Measurements from ENCODE around the gene KIF3A.

GRCh38 chr5:132679166-132679565 is 58.2 kb downstream of the KIF3A start:
- no peak for TF ChIP-seq CTCF (conservative IDR thresholded peaks at IDR 0.05)
- TF ChIP-seq EZH2 (IDR thresholded peaks at IDR 0.05; ENCODE audit: low read depth), result no peak

Data from PC-9 (cell line).